ENCODE results near the gene GALNTL6. TPM values are rescaled to one million over a fixed set of nuclear protein-coding genes. Genes with fewer than 3 reads are reported as not detected.

Gene GALNTL6
- total RNA-seq, 1 experiment from 2014 or later: not detected

GRCh38 chr4:172656055-172656454 lies 842.9 kb downstream of the GALNTL6 start:
- DNase-seq (ENCODE audit: unreplicated experiment): no peak
- Mint-ChIP-seq H3K27me3 (ENCODE audit: insufficient read depth, unreplicated experiment) (no peaks in the 10 kb centered on the region), H3K9me3 (ENCODE audit: unreplicated experiment) (no peaks in the 10 kb centered on the region), H3K4me1 (ENCODE audit: insufficient read depth, unreplicated experiment) (no peaks in the 10 kb centered on the region), H3K36me3 (ENCODE audit: insufficient read depth, unreplicated experiment) (no peaks in the 10 kb centered on the region), H3K4me3 (ENCODE audit: unreplicated experiment) (no peak overlapping the region), H3K27ac (ENCODE audit: low read depth, unreplicated experiment) (no peak overlapping the region)
- BruUV-seq (replicated peaks): no TSS peak
- ChIA-PET POLR2A (no interaction called here), CTCF (no interaction called here)
- intact Hi-C loops (cut with micrococcal nuclease): no loop called here
- no peak for TF ChIP-seq CTCF (IDR thresholded peaks at IDR 0.05; ENCODE audit: unreplicated experiment)

- H3K27ac Mint-ChIP-seq (ENCODE audit: low read depth, unreplicated experiment): no peak overlapping the region
- DNase-seq (ENCODE audit: unreplicated experiment): no peak
- H3K4me3 Mint-ChIP-seq (ENCODE audit: unreplicated experiment): no peak overlapping the region
- no peaks in the 10 kb centered on the region for H3K9me3 Mint-ChIP-seq (ENCODE audit: unreplicated experiment)
- H3K27me3 Mint-ChIP-seq (ENCODE audit: insufficient read depth, unreplicated experiment): no peaks in the 10 kb centered on the region
- H3K4me1 Mint-ChIP-seq (ENCODE audit: insufficient read depth, unreplicated experiment): no peaks in the 10 kb centered on the region
- intact Hi-C loops (cut with micrococcal nuclease): no loop called here
- ChIA-PET POLR2A (no interaction called here), CTCF (no interaction called here)
- TF ChIP-seq CTCF (IDR thresholded peaks at IDR 0.05; ENCODE audit: unreplicated experiment): no peak
- BruUV-seq (replicated peaks): no TSS peak
- H3K36me3 Mint-ChIP-seq (ENCODE audit: insufficient read depth, unreplicated experiment): no peaks in the 10 kb centered on the region
These were observed 843.9 kb downstream of the GALNTL6 start for GRCh38 chr4:172657081-172657480.

- H3K4me3 Mint-ChIP-seq (ENCODE audit: unreplicated experiment): no peak overlapping the region
- BruUV-seq (replicated peaks): no TSS peak
- no peaks in the 10 kb centered on the region for H3K36me3 Mint-ChIP-seq (ENCODE audit: insufficient read depth, unreplicated experiment)
- H3K27me3 Mint-ChIP-seq (ENCODE audit: insufficient read depth, unreplicated experiment): peaks cover 29% of the 10 kb centered on the region
- no peak overlapping the region for H3K27ac Mint-ChIP-seq (ENCODE audit: low read depth, unreplicated experiment)
- intact Hi-C loops (cut with micrococcal nuclease): loop anchor here (10.0 kb wide), 1 partner anchor 425 kb away; no protein-coding TSS in a partner anchor
- no peaks in the 10 kb centered on the region for H3K4me1 Mint-ChIP-seq (ENCODE audit: insufficient read depth, unreplicated experiment)
- CTCF ChIA-PET: interaction anchor here (0.6 kb wide), 1 partner anchor 1691 kb away, joined by 3 read pairs; no protein-coding TSS in a partner anchor
- no peaks in the 10 kb centered on the region for H3K9me3 Mint-ChIP-seq (ENCODE audit: unreplicated experiment)
- TF ChIP-seq CTCF (IDR thresholded peaks at IDR 0.05; ENCODE audit: unreplicated experiment): no peak
- DNase-seq (ENCODE audit: unreplicated experiment): no peak
- POLR2A ChIA-PET: no interaction called here
These were observed 847.0 kb downstream of the GALNTL6 start for GRCh38 chr4:172660251-172660650.

- no peak overlapping the region for H3K4me3 Mint-ChIP-seq (ENCODE audit: unreplicated experiment)
- peaks cover 7% of the 10 kb centered on the region for H3K4me1 Mint-ChIP-seq (ENCODE audit: insufficient read depth, unreplicated experiment)
These were observed 848.9 kb downstream of the GALNTL6 start for GRCh38 chr4:172662113-172662512.

More at GRCh38 chr4:172662113-172662512, 848.9 kb downstream of the GALNTL6 start:
- no peak for TF ChIP-seq CTCF (IDR thresholded peaks at IDR 0.05; ENCODE audit: unreplicated experiment)
- intact Hi-C loops (cut with micrococcal nuclease): loop anchor here (10.0 kb wide), 1 partner anchor 427 kb away; no protein-coding TSS in a partner anchor
- H3K27ac Mint-ChIP-seq (ENCODE audit: low read depth, unreplicated experiment): no peak overlapping the region
- CTCF ChIA-PET: interaction anchor here (0.6 kb wide), 1 partner anchor 22 kb away, joined by 4 read pairs; no protein-coding TSS in a partner anchor
- BruUV-seq (replicated peaks): no TSS peak
- H3K9me3 Mint-ChIP-seq (ENCODE audit: unreplicated experiment): no peaks in the 10 kb centered on the region
- H3K27me3 Mint-ChIP-seq (ENCODE audit: insufficient read depth, unreplicated experiment): peaks cover 47% of the 10 kb centered on the region
- POLR2A ChIA-PET: interaction anchor here (1.1 to 1.2 kb wide), 2 partner anchors 14 to 18 kb away, joined by 3 to 4 read pairs; no protein-coding TSS in a partner anchor
- H3K36me3 Mint-ChIP-seq (ENCODE audit: insufficient read depth, unreplicated experiment): no peaks in the 10 kb centered on the region
- no peak for DNase-seq (ENCODE audit: unreplicated experiment)
